B cell (primary cell): Measurements from ENCODE around the gene WEE2. TPM values are rescaled to one million over a fixed set of nuclear protein-coding genes. Genes with fewer than 3 reads are reported as not detected.
"Not testable (repeated sequence)": the region's sequence is repeated elsewhere in the genome, so short reads cannot be mapped to it uniquely, and the experiment has no call there.

Source experiments
- ATAC-seq: fragments of 200-7000 bp; cut with Tn5 transposase; one replicate; pipeline ENCODE4 v1.10.0; 2021; ENCODE audit warnings: low read depth, mild to moderate bottlenecking, moderate number of reproducible peaks, moderate library complexity
- CTCF ChIA-PET: fragments of 350-600 bp; sonication (Branson Sonifier 250); formaldehyde crosslinking; loops from one replicate; lab custom pipeline; 2021; ENCODE audit warnings: antibody characterized with exemption, inconsistent platforms; lab: Charles Lee
- POLR2A ChIA-PET: fragments of 350-600 bp; sonication (Branson Sonifier 250); formaldehyde crosslinking; loops from one replicate; lab custom pipeline; 2021; ENCODE audit warnings: antibody characterized with exemption; lab: Charles Lee
- DNase-seq: peaks from one replicate; pipeline ENCODE4 v3.0.0; 2013
- H2AFZ ChIP-seq: 2 replicates; pipeline ENCODE4 v1.6.1; 2012; ENCODE audit warnings: mild to moderate bottlenecking, low read depth, low read length; ENCODE audit not compliant: insufficient read depth, poor library complexity, severe bottlenecking
- H3K27ac ChIP-seq, 2 donors: 1 replicate in 1 of 2; 2 replicates in 1 of 2; pipeline ENCODE4 v1.5.1; 2012 to 2013; ENCODE audit warnings: low read length in 2 of 2, mild to moderate bottlenecking in 2 of 2, moderate library complexity in 1 of 2
- H3K27me3 ChIP-seq, 4 experiments: fragments of 200-600 bp in 1 of 4; sonication (generic) in 1 of 4; replicated peaks in 1 of 4; 1 replicate in 2 of 4; 2 replicates in 2 of 4; pipeline versions ENCODE4 v1.6.1 to v1.7.0; 2013 to 2016; ENCODE audit warnings: low read length in 3 of 4, mild to moderate bottlenecking in 2 of 4, mixed read lengths in 1 of 4, moderate library complexity in 1 of 4; ENCODE audit not compliant: insufficient read depth in 4 of 4, control insufficient read depth in 3 of 4; ENCODE audit errors: control extremely low read depth in 1 of 4
- H3K36me3 ChIP-seq, 2 experiments: replicated peaks in 1 of 2; 1 replicate in 1 of 2; 2 replicates in 1 of 2; pipeline versions ENCODE4 v1.6.1 to v1.7.1; 2013; ENCODE audit warnings: low read length in 1 of 2; ENCODE audit not compliant: insufficient read depth in 2 of 2, control insufficient read depth in 1 of 2; ENCODE audit errors: control extremely low read depth in 1 of 2, extremely low read depth in 1 of 2
- H3K4me1 ChIP-seq, 2 donors: fragments of 200-600 bp in 1 of 2; sonication (generic) in 1 of 2; 1 replicate in 1 of 2; 2 replicates in 1 of 2; pipeline versions ENCODE4 v1.5.1 to v1.6.1; 2013 to 2017; ENCODE audit warnings: low read length in 2 of 2; ENCODE audit not compliant: control insufficient read depth in 2 of 2, insufficient read depth in 2 of 2
- H3K4me2 ChIP-seq: replicated peaks from 2 replicates; pipeline ENCODE3; 2012; ENCODE audit warnings: mild to moderate bottlenecking, low read depth, low read length; ENCODE audit not compliant: poor library complexity, severe bottlenecking
- H3K4me3 ChIP-seq, 5 experiments: fragments of 200-600 bp in 1 of 5; sonication (generic) in 1 of 5; 1 replicate in 3 of 5; 2 replicates in 2 of 5; pipeline versions ENCODE4 v1.5.1 to v1.7.0; 2011 to 2016; ENCODE audit warnings: low read length in 4 of 5, mild to moderate bottlenecking in 4 of 5, low read depth in 2 of 5, control low read depth in 1 of 5, moderate library complexity in 1 of 5; ENCODE audit not compliant: insufficient read depth in 1 of 5; ENCODE audit errors: control extremely low read depth in 1 of 5, extremely low read depth in 1 of 5
- H3K79me2 ChIP-seq: fragments of 200-600 bp; sonication (generic); one replicate; pipeline ENCODE4 v1.6.0; 2016; ENCODE audit warnings: low read length; ENCODE audit not compliant: control insufficient read depth, insufficient read depth
- H3K9ac ChIP-seq: fragments of 200-600 bp; sonication (generic); 2 replicates; pipeline ENCODE4 v1.6.1; 2017; ENCODE audit warnings: mild to moderate bottlenecking, low read length, moderate library complexity
- H3K9me3 ChIP-seq, 3 donors: one replicate each; pipeline versions ENCODE4 v1.6.1 to v1.7.1; 2013; ENCODE audit warnings: low read length in 2 of 3; ENCODE audit not compliant: control insufficient read depth in 2 of 3, insufficient read depth in 1 of 3; ENCODE audit errors: control extremely low read depth in 1 of 3
- H4K20me1 ChIP-seq: 2 replicates; pipeline ENCODE4 v1.6.0; 2012; ENCODE audit warnings: mild to moderate bottlenecking, low read length; ENCODE audit not compliant: insufficient read depth, control insufficient read depth, poor library complexity, severe bottlenecking
- H3K27ac Mint-ChIP-seq: one replicate; pipeline ENCODE4 v1.8.0; 2021; ENCODE audit warnings: mixed read lengths
- H3K27me3 Mint-ChIP-seq: one replicate; pipeline ENCODE4 v1.8.0; 2021; ENCODE audit warnings: mixed read lengths
- H3K4me1 Mint-ChIP-seq: one replicate; pipeline ENCODE4 v1.8.0; 2021; ENCODE audit warnings: mixed read lengths
- H3K4me3 Mint-ChIP-seq: one replicate; pipeline ENCODE4 v1.8.0; 2021; ENCODE audit warnings: mixed read lengths
- H3K9me3 Mint-ChIP-seq: one replicate; pipeline ENCODE4 v1.8.0; 2022; ENCODE audit warnings: mixed read lengths; ENCODE audit not compliant: insufficient read depth
- CTCF ChIP-seq: fragments of 200-600 bp; IDR thresholded peaks from one replicate; pipeline ENCODE4 v1.8.0; 2022; ENCODE audit warnings: antibody characterized with exemption, mild to moderate bottlenecking
- EZH2 ChIP-seq: IDR thresholded peaks from 2 replicates; pipeline ENCODE4 v1.6.1; 2012; ENCODE audit warnings: borderline replicate concordance, low read depth, mild to moderate bottlenecking, moderate library complexity, low read length; ENCODE audit not compliant: insufficient read depth, poor library complexity, severe bottlenecking
- WGBS: methylation state at CpG from one replicate; pipeline ENCODE4 v1.1.5; 2013; ENCODE audit warnings: missing lambda C conversion rate; ENCODE audit not compliant: insufficient coverage; 5-methylcytosine and 5-hydroxymethylcytosine counted together
- intact Hi-C: fragments of 100-400 bp; cut with micrococcal nuclease; formaldehyde crosslinking; loops from one replicate; pipeline ENCODE4 v1.10.0; 2022
- polyA plus RNA-seq: library from polyadenylated mRNA; depleted of rRNA; stranded (reverse); fragments of >200 nt; gene quantifications from 2 replicates; pipeline ENCODE4 v1.2.3, GENCODE V29; 2012
- total RNA-seq, 2 donors: library from RNA; stranded (reverse); fragments of 120-200 nt in 1 of 2; gene quantifications; 1 replicate in 1 of 2; 2 replicates in 1 of 2; pipeline versions ENCODE4 v1.2.3 to v1.2.4, GENCODE V29; 2013 to 2022

WEE2 gene
- total and polyA plus RNA-seq, 2 donors (not counting 1 experiment from before 2014, with no cell fraction given): not detected

GRCh38 chr7:141689072-141689825 lies 18.9 kb upstream of the WEE2 start:
- POLR2A ChIA-PET, H3K27ac ChIP-seq, H3K27me3 ChIP-seq, H3K4me3 ChIP-seq, H3K9ac ChIP-seq, H3K27me3 Mint-ChIP-seq, H3K4me3 Mint-ChIP-seq, H3K9me3 Mint-ChIP-seq, DNase-seq, H3K4me1 ChIP-seq, ATAC-seq, H2AFZ ChIP-seq, intact Hi-C loops, H3K4me2 ChIP-seq, H3K9me3 ChIP-seq: not testable (repeated sequence)
- H3K36me3 ChIP-seq: peaks cover 0 to 21% of the 10 kb centered on the region in 2 experiments
- peaks cover 61% of the 10 kb centered on the region for H3K79me2 ChIP-seq
- CTCF ChIA-PET: interaction anchor here (0.9 kb wide), 1 partner anchor 13 kb away, joined by 3 read pairs; the partner anchor contains the start of gene DENND11
- Mint-ChIP-seq H3K27ac (peak overlapping the region; percentile 50), H3K4me1 (peaks cover 17% of the 10 kb centered on the region)
- WGBS: no CpG with 5 or more reads among the region's 3 CpGs
- H4K20me1 ChIP-seq: peaks cover 75% of the 10 kb centered on the region

- no peak overlapping the region for H3K4me2 ChIP-seq
- peaks cover 38% of the 10 kb centered on the region for H3K4me1 Mint-ChIP-seq
- WGBS: no CpG with 5 or more reads among the region's 3 CpGs
These were observed 16.6 kb upstream of the WEE2 start for GRCh38 chr7:141691540-141691939.

More at GRCh38 chr7:141691540-141691939, 16.6 kb upstream of the WEE2 start:
- Histone ChIP-seq H3K79me2 (peaks cover 83% of the 10 kb centered on the region), H4K20me1 (peaks cover 80% of the 10 kb centered on the region), H3K27me3 (no peaks in the 10 kb centered on the region), H3K4me3 (no peak overlapping the region), H3K4me1 (peaks cover 7 to 12% of the 10 kb centered on the region in 2 donors), H3K9me3 (no peaks in the 10 kb centered on the region), H3K9ac (no peak overlapping the region), H2AFZ (no peak overlapping the region), H3K36me3 (peaks cover 0 to 6% of the 10 kb centered on the region in 2 experiments), H3K27ac (no peak overlapping the region)
- TF ChIP-seq EZH2 (no peak), CTCF (no peak)
- DNase-seq (no peak), ATAC-seq (no peak)
- no peak overlapping the region for H3K4me3 Mint-ChIP-seq
- no peak overlapping the region for H3K27ac Mint-ChIP-seq
- no peaks in the 10 kb centered on the region for H3K9me3 Mint-ChIP-seq
- no peaks in the 10 kb centered on the region for H3K27me3 Mint-ChIP-seq
- intact Hi-C loops: no loop called here
- ChIA-PET POLR2A (no interaction called here), CTCF (no interaction called here)
